Measurements from ENCODE around the gene MPHOSPH8.
A peak's percentile ranks its signal among the peaks of the same experiment; 100 is the strongest.
"Not testable (repeated sequence)": the region's sequence is repeated elsewhere in the genome, so short reads cannot be mapped to it uniquely, and the experiment has no call there.

MPHOSPH8 gene

DNA sequence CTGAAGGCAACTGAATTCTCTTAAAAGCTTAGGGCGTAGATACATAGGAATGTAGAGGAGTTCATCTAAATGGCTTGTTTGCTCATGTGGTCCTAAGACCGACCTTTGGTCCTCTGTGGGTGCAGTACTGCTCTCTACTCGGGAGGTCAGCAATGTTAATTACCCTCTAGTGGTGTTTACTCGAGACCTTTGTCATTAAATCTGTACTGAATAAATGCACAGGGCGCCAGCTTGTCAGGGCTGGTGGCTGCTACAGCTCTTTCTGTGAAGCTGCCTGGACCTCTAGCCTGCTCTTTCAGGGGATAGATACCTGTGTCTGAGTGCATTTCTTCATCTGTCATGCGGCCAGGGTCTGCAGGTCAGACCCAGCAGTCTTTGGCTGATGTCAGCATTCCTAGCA lies 29.2 kb upstream of the MPHOSPH8 start:
- DNase-seq (ENCODE audit: insufficient read length, low spot score) (no peak), FAIRE-seq (no peak)
- no peak for TF ChIP-seq POLR2A (IDR thresholded peaks at IDR 0.05; ENCODE audit: low read depth, low read length)

DNA sequence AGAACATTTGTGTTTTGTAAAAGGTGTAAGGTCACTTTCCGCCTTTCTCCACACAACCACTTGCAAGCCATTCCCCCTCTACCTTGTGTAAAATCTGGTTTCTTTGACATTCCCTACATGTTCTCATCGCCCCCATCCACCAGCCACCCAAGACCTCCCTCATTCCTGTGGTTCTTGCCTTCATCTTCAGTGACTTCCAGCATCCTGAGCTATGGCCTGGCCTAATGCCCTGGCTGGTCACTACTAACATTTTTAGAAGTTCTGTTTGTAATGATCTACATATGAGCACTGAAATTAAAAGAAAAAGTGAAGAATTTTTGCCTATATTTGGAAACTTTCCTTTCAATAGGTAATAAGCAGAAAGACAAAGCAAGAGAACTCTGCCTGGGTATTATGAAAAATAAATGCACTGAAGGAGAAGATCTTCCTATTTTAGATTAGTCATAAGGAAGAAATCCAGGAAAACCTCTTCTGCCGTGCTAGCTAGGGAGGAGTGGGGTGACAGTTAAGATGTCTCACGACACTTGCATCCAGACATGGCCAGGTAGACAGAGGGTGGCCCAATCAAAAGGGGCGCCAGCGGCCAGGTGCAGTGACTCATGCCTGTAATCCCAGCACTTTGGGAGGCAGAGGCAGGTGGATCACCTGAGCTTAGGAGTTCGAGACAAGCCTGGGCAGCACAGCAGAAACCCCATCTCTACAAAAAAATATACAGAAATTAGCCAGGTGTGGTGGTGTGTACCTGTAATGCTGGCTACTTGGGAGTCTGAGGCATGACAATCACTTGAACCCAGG lies 28.1 kb upstream of the MPHOSPH8 start:
- TF ChIP-seq POLR2A (IDR thresholded peaks at IDR 0.05; ENCODE audit: low read depth, low read length): no peak
- no peak for FAIRE-seq
- no peak for DNase-seq (ENCODE audit: insufficient read length, low spot score)

DNA sequence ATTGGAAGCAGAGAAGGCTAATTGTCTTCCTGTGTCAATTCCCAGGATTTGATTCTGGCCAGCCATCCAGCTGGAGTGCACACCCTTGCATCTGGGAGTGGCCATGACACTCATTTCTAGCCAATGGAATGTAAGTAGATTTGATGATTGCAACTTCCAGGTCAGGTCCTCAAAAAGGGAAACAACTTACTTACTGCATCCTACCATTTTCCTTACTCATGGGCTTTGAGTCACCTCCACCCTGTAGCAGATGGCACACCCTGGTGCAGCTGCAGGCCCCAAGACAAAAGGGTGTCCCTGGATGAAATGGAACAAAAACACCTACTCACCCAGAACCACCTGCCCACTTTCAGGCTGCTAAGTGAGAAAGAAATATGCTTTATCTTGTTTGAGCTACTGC lies 27.3 kb upstream of the MPHOSPH8 start:
- DNase-seq (ENCODE audit: insufficient read length, low spot score): peak; percentile 18
- TF ChIP-seq POLR2A (IDR thresholded peaks at IDR 0.05; ENCODE audit: low read depth, low read length): no peak
- FAIRE-seq: peak; percentile 78

DNA sequence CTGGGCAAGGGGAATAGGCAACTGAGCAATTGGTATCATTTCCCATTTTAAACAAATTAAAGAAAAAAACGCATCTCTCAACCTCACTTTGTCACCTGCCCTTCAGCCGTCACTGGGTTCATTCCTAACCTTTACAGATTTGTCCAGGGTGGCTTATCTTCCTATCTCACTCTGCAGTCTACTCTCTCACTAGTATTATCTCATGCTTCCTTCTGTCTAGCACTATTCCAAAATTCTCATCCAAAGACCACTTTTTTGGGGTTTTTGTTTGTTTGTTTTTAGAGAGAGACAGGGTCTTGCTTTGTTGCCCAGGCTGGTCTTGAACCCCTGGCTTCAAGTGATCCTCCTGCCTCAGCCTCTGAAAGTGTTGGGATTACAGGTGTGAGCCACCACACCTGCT lies 26.7 kb upstream of the MPHOSPH8 start:
- DNase-seq (ENCODE audit: insufficient read length, low spot score) (no peak), FAIRE-seq (no peak)
- no peak for TF ChIP-seq POLR2A (IDR thresholded peaks at IDR 0.05; ENCODE audit: low read depth, low read length)

DNA sequence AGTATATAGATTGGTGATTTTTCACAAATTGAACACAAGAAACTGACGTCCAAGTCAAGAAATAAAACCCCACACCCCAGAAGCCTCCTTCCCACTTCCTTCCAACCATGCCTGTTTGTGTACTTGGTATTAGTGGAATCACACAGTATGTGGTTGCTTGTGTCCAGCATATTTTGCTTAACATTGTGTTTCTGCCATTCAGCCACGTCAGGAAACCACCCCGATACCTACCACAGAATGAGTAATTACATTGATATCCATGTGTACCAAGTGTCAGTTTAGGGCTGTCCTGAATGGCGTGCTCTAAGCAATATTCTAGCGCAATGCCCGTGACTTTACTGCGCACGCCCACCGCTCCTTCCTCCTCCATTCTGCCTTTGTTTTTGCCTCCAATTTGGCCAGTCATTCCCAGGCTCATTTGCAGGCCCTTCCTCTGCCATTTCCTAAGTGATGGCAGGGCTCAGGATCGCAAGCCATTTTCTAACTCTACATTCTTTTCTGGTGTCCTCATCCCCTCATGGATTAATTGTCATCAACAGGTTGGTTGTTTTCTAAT lies 25.9 kb upstream of the MPHOSPH8 start:
- DNase-seq (ENCODE audit: insufficient read length, low spot score) (no peak), FAIRE-seq (no peak)
- TF ChIP-seq POLR2A (IDR thresholded peaks at IDR 0.05; ENCODE audit: low read depth, low read length): no peak

DNA sequence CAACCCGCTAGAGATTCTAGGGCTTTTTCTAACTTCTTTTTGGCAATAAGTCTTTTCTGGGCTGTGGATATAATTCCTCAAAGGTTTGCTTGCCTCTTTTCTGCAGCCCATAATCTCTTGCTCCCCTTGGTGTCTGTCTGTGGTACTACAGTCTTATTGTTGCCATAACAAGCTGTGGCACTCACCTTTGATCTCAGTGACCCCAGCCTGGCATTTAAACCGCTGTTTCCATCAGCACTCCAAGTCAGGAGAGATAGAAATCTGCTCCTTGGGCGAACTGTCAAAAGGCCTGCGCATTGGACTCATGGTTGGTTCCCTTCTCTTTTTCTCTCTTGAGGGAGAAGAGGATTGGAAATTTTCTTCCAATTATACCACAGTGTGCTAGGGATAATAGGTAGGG lies 14.5 kb upstream of the MPHOSPH8 start:
- no peak for DNase-seq (ENCODE audit: insufficient read length, low spot score)
- no peak for TF ChIP-seq POLR2A (IDR thresholded peaks at IDR 0.05; ENCODE audit: low read depth, low read length)
- FAIRE-seq: no peak

DNA sequence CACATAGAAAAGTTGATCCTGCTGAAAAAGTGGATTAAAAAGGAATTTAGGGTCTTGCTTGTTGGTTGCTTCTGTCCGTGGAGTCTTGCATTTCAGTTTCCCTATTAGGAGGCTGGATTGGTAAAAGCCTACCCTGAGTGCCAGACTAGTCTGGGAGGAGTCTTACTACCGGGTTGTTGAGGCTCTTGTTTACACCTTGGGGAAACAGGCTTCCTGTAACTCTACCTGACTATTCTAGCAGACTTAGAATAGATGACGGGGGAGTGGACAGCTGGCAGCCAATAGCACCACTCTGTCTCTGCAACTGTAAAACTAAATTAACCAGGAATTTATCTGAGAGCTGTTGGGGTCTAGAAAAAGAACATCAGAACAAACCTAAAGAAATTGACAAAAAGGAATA lies 11.3 kb upstream of the MPHOSPH8 start:
- TF ChIP-seq POLR2A (IDR thresholded peaks at IDR 0.05; ENCODE audit: low read depth, low read length): no peak
- DNase-seq (ENCODE audit: insufficient read length, low spot score) (no peak), FAIRE-seq (no peak)

DNA sequence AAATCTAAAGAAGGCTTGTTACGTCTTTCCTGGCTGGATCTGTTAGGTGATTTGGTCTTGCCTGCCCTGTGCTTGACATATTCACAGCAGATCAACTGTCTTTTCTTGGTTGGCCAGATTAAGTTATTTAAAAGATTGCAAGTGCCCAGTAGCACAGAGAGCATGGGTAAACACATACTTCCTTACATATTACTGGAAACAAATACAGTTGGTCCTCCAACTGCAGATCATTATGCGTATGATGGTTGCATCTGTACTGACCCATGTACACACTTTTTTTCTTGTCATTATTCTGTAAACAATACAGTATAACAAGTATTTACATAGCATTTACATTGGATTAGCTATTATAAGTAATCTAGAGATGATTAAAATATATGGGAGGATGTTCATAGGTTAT lies 9.2 kb upstream of the MPHOSPH8 start:
- FAIRE-seq (no peak), DNase-seq (ENCODE audit: insufficient read length, low spot score) (no peak)
- TF ChIP-seq POLR2A (IDR thresholded peaks at IDR 0.05; ENCODE audit: low read depth, low read length): no peak

DNA sequence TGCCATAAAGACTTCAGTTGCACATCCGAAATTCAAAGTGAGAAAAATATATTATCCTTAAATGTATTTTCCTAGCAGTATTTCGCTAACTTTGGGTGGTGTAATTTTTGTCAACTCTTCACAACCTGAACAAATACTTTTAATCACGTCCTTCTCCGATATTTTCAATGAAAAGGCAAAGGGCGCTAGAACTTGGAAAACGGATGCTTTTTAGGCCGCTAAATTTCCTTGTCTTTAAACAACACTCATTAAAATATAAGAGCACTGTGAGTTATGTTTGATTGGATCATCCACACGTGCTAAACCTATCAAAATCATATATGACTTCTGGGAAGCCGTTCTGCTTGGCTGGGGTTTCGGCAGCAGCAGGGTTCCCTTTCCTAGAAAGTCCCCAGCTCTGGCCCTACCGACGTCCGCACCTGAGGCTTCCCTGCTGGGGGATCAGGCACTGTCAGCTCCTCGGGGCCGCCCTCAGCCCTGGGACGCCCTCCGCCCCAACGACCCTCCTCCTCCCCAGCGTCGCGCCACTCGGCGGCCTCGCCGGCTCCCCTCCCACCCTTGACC lies 462 bp upstream of the MPHOSPH8 start:
- DNase-seq (ENCODE audit: insufficient read length, low spot score) (no peak), FAIRE-seq (no peak)
- peak; percentile 77 for TF ChIP-seq POLR2A (IDR thresholded peaks at IDR 0.05; ENCODE audit: low read depth, low read length)

DNA sequence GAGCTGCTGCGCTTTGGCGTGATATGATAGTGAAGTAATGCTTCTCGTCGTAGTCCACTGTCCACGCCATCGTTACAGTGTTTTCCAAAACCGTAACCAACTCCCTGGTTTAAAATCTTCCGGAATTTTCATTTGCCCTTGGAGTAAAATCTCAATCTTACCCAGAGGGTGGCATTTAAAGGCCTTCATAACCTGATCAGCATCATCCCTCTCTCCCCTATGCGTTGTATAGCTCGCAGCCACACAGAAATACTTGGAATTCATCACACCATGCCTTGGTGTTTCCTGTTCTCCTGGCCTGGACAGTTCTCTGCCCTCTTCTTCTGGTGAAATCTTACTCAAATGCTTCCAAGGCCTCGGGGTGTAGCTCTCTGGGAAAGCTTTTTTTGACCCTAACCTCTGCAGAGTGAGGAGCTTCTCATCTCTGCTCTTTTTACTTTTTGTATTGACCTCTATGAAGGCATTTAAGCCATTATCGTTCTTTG lies 839 bp downstream of the MPHOSPH8 start:
- TF ChIP-seq POLR2A (IDR thresholded peaks at IDR 0.05; ENCODE audit: low read depth, low read length): no peak
- DNase-seq (ENCODE audit: insufficient read length, low spot score): no peak
- FAIRE-seq: no peak

DNA sequence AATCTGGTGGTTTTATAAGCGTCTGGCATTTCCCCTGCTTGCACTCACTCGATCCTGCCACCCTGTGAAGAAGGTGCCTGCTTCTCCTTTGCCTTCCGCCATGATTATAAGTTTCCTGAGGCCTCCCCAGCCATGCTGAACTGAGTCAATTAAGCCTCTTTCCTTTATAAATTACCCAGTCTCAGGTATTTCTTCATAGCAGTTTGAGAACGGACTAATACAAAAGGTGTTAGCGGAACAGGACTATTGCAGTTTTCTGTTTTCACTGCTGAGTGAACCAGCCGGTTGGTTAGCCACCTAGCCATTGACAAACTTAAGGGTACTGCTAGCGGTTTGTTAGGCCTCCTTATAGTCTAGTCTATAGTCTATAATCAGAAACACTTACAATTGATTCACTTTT lies 2.5 kb downstream of the MPHOSPH8 start:
- not testable (repeated sequence) for DNase-seq (ENCODE audit: insufficient read length, low spot score); FAIRE-seq

DNA sequence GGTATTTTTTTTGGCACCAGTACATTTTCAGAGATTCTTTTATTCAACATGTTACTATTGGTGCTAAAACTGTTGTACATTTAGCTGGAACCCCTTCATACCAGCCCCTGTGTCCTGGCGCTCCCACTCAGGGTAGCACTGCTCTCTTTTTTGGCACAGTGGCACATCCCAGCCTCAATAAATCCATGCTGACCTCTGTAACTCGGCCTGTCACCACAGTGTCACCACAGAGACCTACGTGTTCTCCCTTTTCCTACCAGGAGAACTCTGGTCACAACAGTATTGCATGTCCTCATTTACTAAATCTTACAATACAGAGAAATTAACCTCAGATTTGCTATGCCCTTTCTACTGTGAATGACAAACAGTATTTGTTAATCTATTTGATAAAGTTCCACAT lies 10.2 kb downstream of the MPHOSPH8 start:
- FAIRE-seq: no peak
- DNase-seq (ENCODE audit: insufficient read length, low spot score): no peak

DNA sequence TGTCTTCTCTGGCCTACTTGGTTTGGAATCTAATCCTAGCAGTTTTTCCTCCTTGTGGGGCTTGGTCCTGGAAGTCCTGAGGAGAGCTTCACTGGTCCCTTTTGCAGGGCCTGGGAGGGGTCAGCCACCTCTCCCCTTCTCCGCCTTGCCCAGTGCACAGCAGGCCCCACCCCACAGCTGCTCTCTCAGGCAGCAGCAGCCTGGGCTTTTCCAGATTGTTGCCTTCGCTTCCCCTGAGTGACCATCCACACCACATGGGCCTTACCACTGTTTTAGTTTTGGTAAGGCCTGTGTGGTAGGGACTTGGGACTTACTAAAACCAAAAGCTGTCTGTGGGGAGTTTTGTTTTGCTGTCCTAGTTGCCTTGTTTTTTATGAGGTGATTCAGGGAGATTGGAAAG lies 11.5 kb downstream of the MPHOSPH8 start:
- TF ChIP-seq POLR2A (IDR thresholded peaks at IDR 0.05; ENCODE audit: low read depth, low read length): no peak
- DNase-seq (ENCODE audit: insufficient read length, low spot score) (no peak), FAIRE-seq (no peak)

More for the DNA sequence above, 10.2 kb downstream of the MPHOSPH8 start:
- TF ChIP-seq POLR2A (IDR thresholded peaks at IDR 0.05; ENCODE audit: low read depth, low read length): no peak

DNA sequence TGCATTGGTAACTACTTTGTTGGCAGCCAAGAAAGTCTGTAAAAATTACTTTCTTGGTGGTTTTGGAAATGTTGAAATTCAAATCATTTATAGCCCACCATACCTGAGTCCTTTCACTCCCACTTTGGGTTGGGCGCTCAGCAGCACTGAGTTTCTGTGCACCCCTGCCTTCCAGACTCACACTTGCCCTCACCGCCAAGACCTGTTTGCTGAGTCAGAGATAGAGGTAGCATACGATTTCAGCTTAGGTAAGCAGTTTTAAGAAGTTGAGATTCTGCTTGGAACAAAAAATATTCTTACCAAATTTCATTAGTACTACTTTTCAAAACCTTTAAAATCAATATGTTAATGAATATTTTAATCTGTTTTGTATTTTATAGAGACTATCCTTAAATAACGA lies 12.6 kb downstream of the MPHOSPH8 start:
- no peak for TF ChIP-seq POLR2A (IDR thresholded peaks at IDR 0.05; ENCODE audit: low read depth, low read length)
- DNase-seq (ENCODE audit: insufficient read length, low spot score) (no peak), FAIRE-seq (no peak)

DNA sequence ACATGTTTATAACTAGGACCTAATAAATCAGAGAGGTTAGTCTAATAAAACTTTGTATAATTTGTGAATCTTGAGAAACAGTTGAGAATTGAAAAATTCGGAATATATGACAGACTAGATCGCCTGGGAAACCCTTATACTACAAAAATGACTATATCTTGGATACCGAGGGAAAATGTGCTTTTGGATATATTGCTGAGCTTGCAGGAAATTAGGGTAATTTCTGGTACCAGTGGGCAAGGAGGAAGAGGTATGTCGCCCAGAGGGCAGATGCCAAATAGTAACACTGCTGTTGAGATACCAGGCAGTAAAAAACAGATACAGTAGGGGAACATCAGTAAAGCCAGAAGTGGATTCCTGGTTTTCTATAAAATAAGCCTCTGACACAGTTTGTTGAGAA lies 17.3 kb downstream of the MPHOSPH8 start:
- DNase-seq (ENCODE audit: insufficient read length, low spot score) (no peak), FAIRE-seq (no peak)
- no peak for TF ChIP-seq POLR2A (IDR thresholded peaks at IDR 0.05; ENCODE audit: low read depth, low read length)
